Naive thymus-derived CD8-positive, alpha-beta T cell (primary cell): ENCODE measurements around the gene ASB4. TPM values are rescaled to one million over a fixed set of nuclear protein-coding genes. Genes with fewer than 3 reads are reported as not detected.

Experiments
- ATAC-seq, 2 donors: fragments of 150-1000 bp; cut with Tn5 transposase in 1 of 2; sonication (Bioruptor Pico), chemical (Tn5 transposase) in 1 of 2; 1 replicate in 1 of 2; 2 replicates in 1 of 2; pipeline ENCODE4 v1.10.0; 2021; ENCODE audit warnings: mild to moderate bottlenecking in 2 of 2, moderate library complexity in 2 of 2
- POLR2A ChIA-PET: fragments of 350-600 bp; sonication (Branson Sonifier 250); formaldehyde crosslinking; loops from one replicate; lab custom pipeline; 2021; ENCODE audit warnings: antibody characterized with exemption; lab: Charles Lee
- DNase-seq, 10 donors: peaks; one replicate each; pipeline versions ENCODE4 v3.0.0 to v3.0.0-alpha.2; 2020 to 2022
- H3K27ac Mint-ChIP-seq, 10 donors: one replicate each; pipeline ENCODE4 v1.8.0; 2020 to 2022; ENCODE audit warnings: mild to moderate bottlenecking in 10 of 10, mixed read lengths in 10 of 10, moderate library complexity in 4 of 10, inconsistent platforms in 1 of 10
- H3K27me3 Mint-ChIP-seq, 5 donors: one replicate each; pipeline ENCODE4 v1.8.0; 2021 to 2022; ENCODE audit warnings: mixed read lengths in 5 of 5
- H3K36me3 Mint-ChIP-seq, 3 donors: one replicate each; pipeline ENCODE4 v1.8.0; 2020 to 2022; ENCODE audit warnings: mixed read lengths in 3 of 3, mild to moderate bottlenecking in 2 of 3, inconsistent platforms in 1 of 3
- H3K4me1 Mint-ChIP-seq, 4 donors: one replicate each; pipeline ENCODE4 v1.8.0; 2021 to 2022; ENCODE audit warnings: mixed read lengths in 4 of 4
- H3K4me3 Mint-ChIP-seq, 10 donors: one replicate each; pipeline ENCODE4 v1.8.0; 2020 to 2022; ENCODE audit warnings: mild to moderate bottlenecking in 10 of 10, mixed read lengths in 10 of 10, moderate library complexity in 6 of 10, inconsistent platforms in 1 of 10
- H3K9me3 Mint-ChIP-seq, 9 donors: one replicate each; pipeline ENCODE4 v1.8.0; 2020 to 2022; ENCODE audit warnings: mixed read lengths in 9 of 9, mild to moderate bottlenecking in 3 of 9, inconsistent platforms in 1 of 9, moderate library complexity in 1 of 9
- polyA plus RNA-seq, 3 donors: library from polyadenylated mRNA; unstranded; fragments of 300-500 nt; fragmentation: Illumina TruSeq; gene quantifications; one replicate each; pipeline ENCODE4 v1.2.3, GENCODE V29; 2021
- total RNA-seq, 8 experiments: library from RNA in 2 of 8; stranded (reverse) in 2 of 8; gene quantifications; one replicate each; pipeline ENCODE4 v1.2.3 and lab custom pipeline; 2021 to 2026

ASB4 gene
- total and polyA plus RNA-seq, 5 experiments from 2014 or later: not detected

- no peak for ATAC-seq
- no peak overlapping the region for H3K27ac Mint-ChIP-seq
- H3K27me3 Mint-ChIP-seq: peaks cover 0 to 4% (median 0%) of the 10 kb centered on the region in 5 donors
- H3K4me3 Mint-ChIP-seq: no peak overlapping the region
- no peaks in the 10 kb centered on the region for H3K36me3 Mint-ChIP-seq
- H3K9me3 Mint-ChIP-seq: no peaks in the 10 kb centered on the region
- no peak for DNase-seq
- H3K4me1 Mint-ChIP-seq: no peaks in the 10 kb centered on the region
- POLR2A ChIA-PET: no interaction called here
These were observed 99.2 kb downstream of the ASB4 start for GRCh38 chr7:95584769-95585425.

GRCh38 chr7:95585426-95585789 is 99.7 kb downstream of the ASB4 start:
- POLR2A ChIA-PET: no interaction called here
- Mint-ChIP-seq H3K9me3 (no peaks in the 10 kb centered on the region), H3K36me3 (no peaks in the 10 kb centered on the region), H3K4me1 (no peaks in the 10 kb centered on the region), H3K27me3 (peaks cover 0 to 4% (median 0%) of the 10 kb centered on the region in 5 donors), H3K4me3 (no peak overlapping the region), H3K27ac (no peak overlapping the region)
- no peak for DNase-seq
- no peak for ATAC-seq

DNA sequence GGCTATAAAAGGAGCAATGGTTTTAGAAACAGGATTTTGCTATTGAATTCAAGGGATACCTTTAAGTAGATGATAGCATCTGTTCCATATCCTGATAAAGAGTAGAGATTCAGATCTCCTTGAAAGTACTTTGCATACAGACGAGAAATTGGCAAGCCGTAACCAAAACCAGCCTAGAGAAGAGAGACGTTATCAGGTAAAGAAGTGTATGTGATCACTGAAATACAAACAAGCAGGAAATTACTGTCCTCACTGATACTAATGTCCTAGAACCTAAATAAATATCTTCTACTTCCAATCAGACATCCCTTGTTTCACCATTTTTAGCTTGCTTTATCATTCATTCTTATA is 101.2 kb downstream of the ASB4 start:
- Mint-ChIP-seq H3K4me3 (no peak overlapping the region), H3K27me3 (peaks cover 0 to 4% (median 0%) of the 10 kb centered on the region in 5 donors), H3K27ac (no peak overlapping the region), H3K4me1 (peaks cover 0 to 4% (median 0%) of the 10 kb centered on the region in 4 donors), H3K36me3 (no peaks in the 10 kb centered on the region), H3K9me3 (no peaks in the 10 kb centered on the region)
- ATAC-seq: no peak
- POLR2A ChIA-PET: no interaction called here
- DNase-seq: no peak

DNA sequence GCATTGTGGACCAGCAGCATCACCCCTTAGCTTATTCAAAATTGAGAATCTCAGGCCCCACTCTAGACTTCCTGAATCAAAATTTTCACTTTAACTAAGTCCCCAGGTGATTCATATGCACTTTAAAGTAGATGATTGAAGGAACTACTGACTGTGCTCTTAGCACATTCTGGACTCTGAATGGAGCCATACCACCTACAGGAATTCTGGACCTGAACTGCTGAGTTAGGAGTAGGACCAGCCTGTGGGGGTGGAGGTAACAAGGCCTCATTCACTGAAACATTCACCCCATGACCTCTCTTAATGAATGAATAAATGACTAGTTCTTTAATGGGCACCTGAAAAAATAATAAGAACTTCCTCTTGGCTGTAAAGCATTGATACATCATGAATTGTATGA is 103.3 kb downstream of the ASB4 start:
- Mint-ChIP-seq H3K9me3 (no peaks in the 10 kb centered on the region), H3K27ac (no peak overlapping the region), H3K27me3 (peaks cover 0 to 4% (median 0%) of the 10 kb centered on the region in 5 donors), H3K4me3 (no peak overlapping the region), H3K36me3 (no peaks in the 10 kb centered on the region), H3K4me1 (peaks cover 0 to 4% (median 0%) of the 10 kb centered on the region in 4 donors)
- ATAC-seq: no peak
- DNase-seq: no peak
- POLR2A ChIA-PET: no interaction called here

DNA sequence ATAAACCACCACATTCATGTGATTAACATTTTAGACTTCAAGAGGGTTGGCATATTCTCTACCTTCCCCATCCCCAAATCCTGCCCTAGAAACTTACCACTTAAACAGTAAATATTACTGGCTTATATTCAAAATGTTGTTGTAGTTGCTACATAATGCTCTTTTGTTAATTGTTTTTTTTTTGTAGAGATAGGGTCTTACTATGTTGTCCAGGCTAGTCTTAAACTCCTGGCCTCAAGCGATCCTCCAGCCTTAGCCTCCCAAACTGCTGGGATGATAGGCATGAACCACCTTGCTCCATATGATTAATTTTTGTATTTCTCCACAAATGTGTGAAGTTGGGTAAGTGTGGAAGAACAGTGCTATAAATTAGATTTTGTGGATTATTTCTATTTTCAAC is 104.0 kb downstream of the ASB4 start:
- POLR2A ChIA-PET: no interaction called here
- Mint-ChIP-seq H3K4me1 (peaks cover 0 to 4% (median 0%) of the 10 kb centered on the region in 4 donors), H3K27ac (peak overlapping the region in 1 of 10 donors; percentile 24), H3K4me3 (no peak overlapping the region), H3K9me3 (no peaks in the 10 kb centered on the region), H3K27me3 (no peaks in the 10 kb centered on the region), H3K36me3 (no peaks in the 10 kb centered on the region)
- DNase-seq (no peak), ATAC-seq (no peak)

Other genes starting within 250 kb of the ASB4 start
- gene PON1, start 161.4 kb upstream of the ASB4 start, total RNA-seq: not detected
- gene PON1, start 161.4 kb upstream of the ASB4 start, polyA plus RNA-seq: not detected
- not detected for gene PON3, start 89.6 kb upstream of the ASB4 start, total RNA-seq
- not detected for gene PON3, start 89.6 kb upstream of the ASB4 start, polyA plus RNA-seq
- gene PON2, start 50.9 kb upstream of the ASB4 start, total RNA-seq: 10 to 100 TPM; 11.5 to 12.5 TPM
- gene PON2, start 50.9 kb upstream of the ASB4 start, polyA plus RNA-seq: 1 to 10 TPM; 1.9 to 2.6 (median 2.2) TPM
- gene PDK4, start 110.6 kb downstream of the ASB4 start, total RNA-seq: 1 to 10 TPM; 1.7 to 2.2 TPM
- not detected for gene PDK4, start 110.6 kb downstream of the ASB4 start, polyA plus RNA-seq